ENCODE measurements around the gene SV2C. TPM values are rescaled to one million over a fixed set of nuclear protein-coding genes. Genes with fewer than 3 reads are reported as not detected.

SV2C gene
- total and polyA plus RNA-seq, 2 donors (not counting 1 experiment from before 2014, with no cell fraction given), result not detected

- Mint-ChIP-seq H3K4me3 (no peak overlapping the region), H3K9me3 (ENCODE audit: insufficient read depth) (peaks cover 3% of the 10 kb centered on the region), H3K4me1 (no peaks in the 10 kb centered on the region), H3K27me3 (peaks cover 38% of the 10 kb centered on the region), H3K27ac (no peak overlapping the region)
- H2AFZ ChIP-seq (ENCODE audit: insufficient read depth, low read depth, low read length, poor library complexity, severe bottlenecking), result no peak overlapping the region
- no peak overlapping the region for H3K4me3 ChIP-seq (ENCODE audit: control extremely low read depth in 1 of 5, extremely low read depth in 1 of 5, insufficient read depth in 1 of 5, low read depth in 2 of 5, low read length in 4 of 5)
- TF ChIP-seq EZH2 (IDR thresholded peaks at IDR 0.05; ENCODE audit: borderline replicate concordance, insufficient read depth, low read depth, low read length, poor library complexity, severe bottlenecking), result no peak
- WGBS (ENCODE audit: insufficient coverage), result no CpG with 5 or more reads among the region's 1 CpG
- no peak overlapping the region for H3K27ac ChIP-seq (ENCODE audit: low read length in 2 of 2)
- H3K9ac ChIP-seq (ENCODE audit: low read length), result no peak overlapping the region
- no peaks in the 10 kb centered on the region for H3K9me3 ChIP-seq (ENCODE audit: control extremely low read depth in 1 of 3, control insufficient read depth in 2 of 3, insufficient read depth in 1 of 3, low read length in 2 of 3)
- intact Hi-C loops (cut with micrococcal nuclease), result no loop called here
- peaks cover 0 to 8% (median 4%) of the 10 kb centered on the region in 4 experiments for H3K27me3 ChIP-seq (replicated peaks in 1 of 4; ENCODE audit: control extremely low read depth in 1 of 4, control insufficient read depth in 3 of 4, insufficient read depth in 4 of 4, low read length in 3 of 4)
- H3K36me3 ChIP-seq (replicated peaks in 1 of 2; ENCODE audit: control extremely low read depth in 1 of 2, control insufficient read depth in 1 of 2, extremely low read depth in 1 of 2, insufficient read depth in 2 of 2, low read length in 1 of 2), result no peaks in the 10 kb centered on the region
- no peak for DNase-seq
- H4K20me1 ChIP-seq (ENCODE audit: control insufficient read depth, insufficient read depth, low read length, poor library complexity, severe bottlenecking), result no peaks in the 10 kb centered on the region
- no peak for ATAC-seq (ENCODE audit: low read depth)
- H3K4me1 ChIP-seq (ENCODE audit: control insufficient read depth in 2 of 2, insufficient read depth in 2 of 2, low read length in 2 of 2), result no peaks in the 10 kb centered on the region
- CTCF ChIA-PET, result no interaction called here
- H3K4me2 ChIP-seq (replicated peaks; ENCODE audit: low read depth, low read length, poor library complexity, severe bottlenecking), result no peak overlapping the region
- POLR2A ChIA-PET, result no interaction called here
- no peaks in the 10 kb centered on the region for H3K79me2 ChIP-seq (ENCODE audit: control insufficient read depth, insufficient read depth, low read length)
Observed at GRCh38 chr5:76091351-76091750, 8.2 kb downstream of the SV2C start.

GRCh38 chr5:76099286-76099702 lies 16.1 kb downstream of the SV2C start:
- H3K4me1 ChIP-seq (ENCODE audit: control insufficient read depth in 2 of 2, insufficient read depth in 2 of 2, low read length in 2 of 2), result no peaks in the 10 kb centered on the region
- TF ChIP-seq CTCF (IDR thresholded peaks at IDR 0.05), result no peak
- TF ChIP-seq EZH2 (IDR thresholded peaks at IDR 0.05; ENCODE audit: borderline replicate concordance, insufficient read depth, low read depth, low read length, poor library complexity, severe bottlenecking), result no peak
- H3K27ac ChIP-seq (ENCODE audit: low read length in 2 of 2), result no peak overlapping the region
- Mint-ChIP-seq H3K9me3 (ENCODE audit: insufficient read depth) (peaks cover 3% of the 10 kb centered on the region), H3K4me3 (no peak overlapping the region), H3K27ac (no peak overlapping the region), H3K27me3 (peaks cover 29% of the 10 kb centered on the region), H3K4me1 (no peaks in the 10 kb centered on the region)
- no peak overlapping the region for H3K4me2 ChIP-seq (replicated peaks; ENCODE audit: low read depth, low read length, poor library complexity, severe bottlenecking)
- peak; percentile 8 for DNase-seq
- no peaks in the 10 kb centered on the region for H3K36me3 ChIP-seq (replicated peaks in 1 of 2; ENCODE audit: control extremely low read depth in 1 of 2, control insufficient read depth in 1 of 2, extremely low read depth in 1 of 2, insufficient read depth in 2 of 2, low read length in 1 of 2)
- H4K20me1 ChIP-seq (ENCODE audit: control insufficient read depth, insufficient read depth, low read length, poor library complexity, severe bottlenecking), result no peaks in the 10 kb centered on the region
- no peak for ATAC-seq (ENCODE audit: low read depth)
- no CpG with 5 or more reads among the region's 2 CpGs for WGBS (ENCODE audit: insufficient coverage)
- no peaks in the 10 kb centered on the region for H3K79me2 ChIP-seq (ENCODE audit: control insufficient read depth, insufficient read depth, low read length)
- no peak overlapping the region for H2AFZ ChIP-seq (ENCODE audit: insufficient read depth, low read depth, low read length, poor library complexity, severe bottlenecking)
- no peaks in the 10 kb centered on the region for H3K9me3 ChIP-seq (ENCODE audit: control extremely low read depth in 1 of 3, control insufficient read depth in 2 of 3, insufficient read depth in 1 of 3, low read length in 2 of 3)
- H3K9ac ChIP-seq (ENCODE audit: low read length), result no peak overlapping the region
- intact Hi-C loops (cut with micrococcal nuclease), result no loop called here
- H3K27me3 ChIP-seq (replicated peaks in 1 of 4; ENCODE audit: control extremely low read depth in 1 of 4, control insufficient read depth in 3 of 4, insufficient read depth in 4 of 4, low read length in 3 of 4), result peaks cover 0 to 2% (median 0%) of the 10 kb centered on the region in 4 experiments
- ChIA-PET CTCF (no interaction called here), POLR2A (no interaction called here)
- H3K4me3 ChIP-seq (ENCODE audit: control extremely low read depth in 1 of 5, extremely low read depth in 1 of 5, insufficient read depth in 1 of 5, low read depth in 2 of 5, low read length in 4 of 5), result no peak overlapping the region
